HG02798 (cell line): ENCODE results near the gene SIRPA.

Source experiments
- ATAC-seq: cut with Tn5 transposase; IDR thresholded peaks from one replicate; pipeline ENCODE4 v1.9.1; 2021; ENCODE audit warnings: mild to moderate bottlenecking; ENCODE audit not compliant: unreplicated experiment, poor library complexity

Gene SIRPA

DNA sequence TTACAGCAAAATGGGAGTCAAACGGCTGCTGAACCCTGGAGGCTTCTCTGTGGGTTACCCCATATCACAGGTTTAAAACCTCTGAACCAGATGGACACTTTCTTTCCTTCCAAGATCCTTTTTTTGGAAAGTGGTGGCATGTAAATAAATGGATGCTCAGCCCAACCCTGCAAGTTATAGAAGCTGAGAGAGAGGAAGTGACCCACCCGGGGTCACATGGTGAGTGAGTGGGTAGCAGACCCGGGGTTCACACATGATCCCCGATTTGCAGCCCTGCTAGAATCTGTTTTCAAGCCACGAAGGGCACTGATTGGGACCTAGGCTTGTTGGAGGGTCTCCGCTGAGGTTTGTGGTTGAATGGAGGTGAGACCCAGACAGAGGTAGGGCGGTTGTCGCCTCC is 32.0 kb downstream of the SIRPA start:
- ATAC-seq = no peak

DNA sequence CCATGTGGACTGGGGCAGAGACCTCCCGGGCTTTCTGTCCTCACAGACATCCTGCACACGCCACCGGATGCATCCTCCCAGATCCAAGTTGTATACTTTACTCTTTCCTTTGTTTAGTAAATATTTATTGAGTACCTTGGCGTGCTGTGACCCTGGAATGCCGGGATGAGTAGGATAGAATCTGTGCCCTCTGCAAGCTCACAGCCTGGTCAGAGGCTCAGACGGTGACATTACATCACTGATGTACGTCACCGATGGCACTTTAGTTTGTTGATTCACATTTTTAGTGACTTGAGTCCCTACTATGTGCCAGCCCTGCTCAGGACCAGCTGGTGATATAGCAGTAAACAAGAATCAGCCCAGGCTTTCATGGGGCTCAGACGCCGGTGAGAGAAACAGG is 32.9 kb downstream of the SIRPA start:
- no peak for ATAC-seq

DNA sequence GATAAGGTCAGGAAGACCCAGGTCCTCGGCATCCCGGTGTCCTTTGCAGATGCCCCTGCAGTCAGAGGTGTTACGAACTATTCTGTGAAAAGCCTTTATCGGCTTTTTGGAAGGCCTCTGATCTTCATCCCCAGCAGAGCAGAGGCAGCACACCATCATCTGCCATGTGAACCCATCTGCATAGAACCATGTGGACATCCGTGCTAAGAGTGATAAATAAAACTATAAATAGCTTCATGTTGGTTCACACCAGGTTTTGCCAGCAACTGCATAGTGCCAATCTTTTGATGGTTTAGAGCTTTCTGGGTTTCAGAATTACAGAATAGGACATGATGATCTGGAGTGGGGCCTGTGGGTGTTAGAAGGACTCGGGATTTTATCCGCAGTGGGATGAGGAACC is 33.6 kb downstream of the SIRPA start:
- ATAC-seq = no peak

DNA sequence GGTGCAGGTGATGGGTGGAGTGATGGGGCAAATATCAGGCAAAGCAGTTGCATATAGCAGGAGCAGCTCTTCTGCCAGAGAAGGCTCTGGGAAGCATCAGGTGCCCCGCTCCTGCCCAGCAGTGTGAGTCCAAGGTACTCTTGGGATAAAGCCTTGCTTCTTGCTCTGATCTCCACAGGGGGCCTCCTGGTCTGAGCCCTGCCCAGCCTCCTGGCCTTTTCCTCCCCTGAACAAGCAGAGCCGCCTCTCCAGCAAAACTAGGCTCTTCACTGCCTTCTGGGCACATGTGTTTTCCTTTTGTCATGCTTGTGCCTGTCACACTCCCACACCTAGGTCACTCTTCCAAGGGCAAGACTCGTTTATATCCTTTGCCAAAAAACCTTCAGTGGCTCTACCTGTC is 34.3 kb downstream of the SIRPA start:
- no peak for ATAC-seq

DNA sequence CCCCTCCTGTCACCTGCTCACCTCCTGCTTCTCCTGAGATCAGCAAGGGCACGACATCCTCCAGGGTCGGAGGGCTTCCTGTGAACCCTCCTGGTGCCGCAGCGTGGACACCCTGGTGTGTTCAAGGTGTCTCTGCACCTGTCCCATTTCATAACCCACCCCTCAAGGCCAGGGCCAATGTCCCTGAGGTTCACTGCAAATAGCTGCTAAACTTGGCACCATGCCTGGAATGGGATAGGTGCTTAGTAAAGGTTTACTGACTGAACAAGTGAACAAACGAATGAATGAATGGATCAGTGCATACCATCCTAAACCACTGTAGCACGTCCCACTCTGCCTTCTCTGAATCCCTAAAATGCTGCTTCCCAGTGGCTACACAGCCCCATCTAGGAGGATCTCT is 35.0 kb downstream of the SIRPA start:
- ATAC-seq = no peak

DNA sequence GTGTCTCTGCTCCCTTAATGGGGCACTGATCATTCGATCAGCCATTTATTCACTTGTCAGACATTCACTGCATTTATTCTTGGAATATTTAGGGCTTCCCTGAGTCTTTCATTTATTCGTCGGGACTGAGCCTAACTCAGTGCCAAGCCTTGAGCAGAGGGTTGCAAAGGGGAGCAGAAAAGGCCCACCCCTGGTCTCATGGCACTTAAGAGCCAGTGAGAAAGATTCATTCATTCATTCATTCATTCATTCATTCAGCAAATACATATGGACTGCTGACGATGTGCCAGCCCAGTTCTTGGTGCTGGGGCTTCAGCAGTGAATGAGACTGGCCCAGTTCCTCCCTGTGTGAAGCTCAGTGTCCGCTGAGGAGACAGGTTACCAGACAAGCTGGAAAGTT is 36.6 kb downstream of the SIRPA start:
- ATAC-seq = no peak

DNA sequence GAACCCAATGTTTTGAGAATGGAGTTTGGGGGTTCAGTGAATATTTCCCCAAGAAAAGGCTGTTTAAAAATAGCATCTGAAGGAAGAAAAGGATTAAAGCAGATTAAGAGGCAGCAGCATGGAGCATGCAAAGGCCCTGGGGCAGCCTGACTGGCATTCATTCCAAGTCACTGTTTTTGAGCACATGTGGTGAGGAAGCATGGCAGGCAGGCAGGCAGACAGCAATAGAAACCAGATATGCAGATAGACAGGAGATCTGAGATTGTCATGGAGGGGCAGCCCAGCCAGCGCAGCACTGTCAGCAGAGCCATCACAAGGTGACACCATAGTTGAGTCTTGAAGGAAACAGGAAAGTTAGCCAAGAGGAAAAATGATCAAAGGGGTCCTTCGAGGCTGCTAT is 37.8 kb downstream of the SIRPA start:
- ATAC-seq = no peak

DNA sequence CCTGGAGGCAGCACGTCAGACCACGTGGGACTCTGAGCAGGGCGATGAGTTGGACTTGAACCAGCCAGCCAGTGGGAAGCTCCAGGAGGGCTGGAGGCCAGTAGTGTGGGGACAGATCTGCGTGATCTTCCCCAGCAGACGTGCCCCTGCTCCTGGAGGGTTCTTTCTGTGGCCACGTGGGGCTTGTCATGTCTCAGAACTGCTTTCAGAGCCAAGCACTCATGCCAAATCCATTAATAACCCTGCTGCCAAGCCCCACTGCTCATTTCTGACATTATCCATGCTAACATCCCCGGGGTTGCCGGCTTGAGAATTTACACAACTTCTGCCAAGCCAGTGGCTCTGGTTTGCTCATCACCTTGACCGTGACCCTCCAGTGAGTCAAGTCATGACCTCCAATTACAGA is 38.3 kb downstream of the SIRPA start:
- no peak for ATAC-seq

DNA sequence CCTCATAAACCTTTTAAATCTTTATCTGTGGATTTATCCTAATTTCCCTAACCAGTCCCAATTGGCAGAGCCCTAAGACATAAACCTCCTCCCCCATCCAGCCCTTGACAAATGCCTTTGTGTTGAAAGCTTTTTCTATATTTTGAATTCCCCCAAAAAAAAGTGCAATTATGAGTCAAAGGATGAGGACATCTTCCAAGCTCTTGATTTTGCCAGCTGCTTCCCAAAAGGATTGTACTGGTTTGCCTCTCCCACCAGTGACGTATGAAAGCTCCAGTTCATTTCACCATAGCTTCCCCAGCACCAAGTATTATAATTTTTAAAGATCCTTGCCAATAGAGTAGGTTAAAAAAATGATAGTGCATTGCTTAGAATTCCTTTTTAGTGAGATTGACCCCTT is 38.9 kb downstream of the SIRPA start:
- no peak for ATAC-seq

DNA sequence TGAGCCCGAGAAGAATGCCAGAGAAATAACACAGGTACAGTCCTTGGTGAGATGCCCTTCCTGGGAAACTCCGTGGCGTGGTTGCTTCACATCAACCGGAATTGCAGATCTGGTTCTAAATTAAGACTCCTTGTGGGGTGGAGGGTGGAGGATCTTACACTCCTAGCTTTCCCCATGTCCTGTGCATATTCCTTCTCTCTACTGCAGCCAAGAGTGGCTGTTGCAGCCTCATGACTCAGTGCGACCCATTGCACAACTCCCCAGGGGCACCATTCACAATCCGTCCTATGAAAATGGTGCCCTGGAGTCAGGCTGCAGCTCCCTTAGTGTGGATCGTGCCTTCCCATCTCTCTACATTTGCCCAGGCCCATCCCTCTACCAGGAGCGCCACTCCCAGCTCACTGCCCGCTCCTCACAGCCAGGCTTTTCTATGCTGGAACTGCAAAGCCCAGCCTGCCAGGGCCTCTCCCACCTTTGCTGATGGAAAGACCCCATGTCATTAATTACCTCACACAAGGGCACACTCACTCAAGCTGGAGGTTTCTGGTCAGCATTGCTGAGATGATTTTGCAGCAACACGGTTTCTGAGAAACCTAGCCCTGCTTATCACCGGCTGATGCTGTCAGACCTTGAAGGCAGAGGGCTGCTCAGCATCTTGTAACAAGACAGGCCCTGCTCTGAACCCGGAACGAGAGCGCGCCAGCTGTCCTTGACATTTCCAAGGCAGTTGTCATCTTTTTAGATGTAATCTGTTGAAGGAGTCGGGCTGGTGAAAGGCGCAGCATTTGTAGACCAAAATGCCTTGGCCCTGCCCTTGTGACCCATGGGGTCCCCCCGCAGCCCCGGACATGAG is 39.7 kb downstream of the SIRPA start:
- ATAC-seq = no peak

DNA sequence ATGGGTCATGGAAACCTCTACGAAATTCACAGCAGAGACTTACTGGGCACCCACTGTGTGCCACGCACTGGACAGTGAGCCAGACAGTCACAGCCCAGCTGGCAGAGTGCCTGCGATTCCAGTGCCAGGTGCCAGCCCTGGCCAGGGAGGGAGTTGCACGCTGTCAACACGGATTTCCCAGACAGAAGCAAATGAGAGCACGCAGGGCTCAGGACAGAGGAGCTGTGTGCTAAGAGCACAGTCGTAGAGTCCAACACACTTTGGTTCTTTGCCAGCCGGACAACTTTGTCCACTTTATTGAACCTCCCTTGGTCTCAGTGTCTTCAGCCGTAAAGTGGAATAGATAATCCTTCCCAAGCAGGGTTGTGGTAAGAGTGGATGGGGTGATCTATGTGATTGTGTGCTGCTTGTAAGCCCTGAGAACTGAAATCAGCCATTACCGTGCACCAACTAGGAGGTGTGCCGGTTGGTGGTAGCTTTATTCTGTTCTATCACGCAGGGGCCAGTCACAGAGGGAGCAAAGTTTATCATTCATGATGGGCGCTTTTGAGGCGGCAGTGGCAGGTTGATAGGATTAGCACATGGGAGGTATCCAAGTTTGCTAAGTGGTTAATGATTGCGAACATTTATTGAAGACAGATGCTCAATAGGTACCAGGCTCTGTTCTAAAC is 40.6 kb downstream of the SIRPA start:
- ATAC-seq = no peak

DNA sequence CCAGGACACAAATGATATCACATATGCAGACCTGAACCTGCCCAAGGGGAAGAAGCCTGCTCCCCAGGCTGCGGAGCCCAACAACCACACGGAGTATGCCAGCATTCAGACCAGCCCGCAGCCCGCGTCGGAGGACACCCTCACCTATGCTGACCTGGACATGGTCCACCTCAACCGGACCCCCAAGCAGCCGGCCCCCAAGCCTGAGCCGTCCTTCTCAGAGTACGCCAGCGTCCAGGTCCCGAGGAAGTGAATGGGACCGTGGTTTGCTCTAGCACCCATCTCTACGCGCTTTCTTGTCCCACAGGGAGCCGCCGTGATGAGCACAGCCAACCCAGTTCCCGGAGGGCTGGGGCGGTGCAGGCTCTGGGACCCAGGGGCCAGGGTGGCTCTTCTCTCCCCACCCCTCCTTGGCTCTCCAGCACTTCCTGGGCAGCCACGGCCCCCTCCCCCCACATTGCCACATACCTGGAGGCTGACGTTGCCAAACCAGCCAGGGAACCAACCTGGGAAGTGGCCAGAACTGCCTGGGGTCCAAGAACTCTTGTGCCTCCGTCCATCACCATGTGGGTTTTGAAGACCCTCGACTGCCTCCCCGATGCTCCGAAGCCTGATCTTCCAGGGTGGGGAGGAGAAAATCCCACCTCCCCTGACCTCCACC is 42.2 kb downstream of the SIRPA start:
- no peak for ATAC-seq

DNA sequence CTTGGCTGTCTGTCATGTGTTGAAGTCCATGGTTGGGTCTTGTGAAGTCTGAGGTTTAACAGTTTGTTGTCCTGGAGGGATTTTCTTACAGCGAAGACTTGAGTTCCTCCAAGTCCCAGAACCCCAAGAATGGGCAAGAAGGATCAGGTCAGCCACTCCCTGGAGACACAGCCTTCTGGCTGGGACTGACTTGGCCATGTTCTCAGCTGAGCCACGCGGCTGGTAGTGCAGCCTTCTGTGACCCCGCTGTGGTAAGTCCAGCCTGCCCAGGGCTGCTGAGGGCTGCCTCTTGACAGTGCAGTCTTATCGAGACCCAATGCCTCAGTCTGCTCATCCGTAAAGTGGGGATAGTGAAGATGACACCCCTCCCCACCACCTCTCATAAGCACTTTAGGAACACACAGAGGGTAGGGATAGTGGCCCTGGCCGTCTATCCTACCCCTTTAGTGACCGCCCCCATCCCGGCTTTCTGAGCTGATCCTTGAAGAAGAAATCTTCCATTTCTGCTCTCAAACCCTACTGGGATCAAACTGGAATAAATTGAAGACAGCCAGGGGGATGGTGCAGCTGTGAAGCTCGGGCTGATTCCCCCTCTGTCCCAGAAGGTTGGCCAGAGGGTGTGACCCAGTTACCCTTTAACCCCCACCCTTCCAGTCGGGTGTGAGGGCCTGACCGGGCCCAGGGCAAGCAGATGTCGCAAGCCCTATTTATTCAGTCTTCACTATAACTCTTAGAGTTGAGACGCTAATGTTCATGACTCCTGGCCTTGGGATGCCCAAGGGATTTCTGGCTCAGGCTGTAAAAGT is 43.5 kb downstream of the SIRPA start:
- ATAC-seq = no peak

DNA sequence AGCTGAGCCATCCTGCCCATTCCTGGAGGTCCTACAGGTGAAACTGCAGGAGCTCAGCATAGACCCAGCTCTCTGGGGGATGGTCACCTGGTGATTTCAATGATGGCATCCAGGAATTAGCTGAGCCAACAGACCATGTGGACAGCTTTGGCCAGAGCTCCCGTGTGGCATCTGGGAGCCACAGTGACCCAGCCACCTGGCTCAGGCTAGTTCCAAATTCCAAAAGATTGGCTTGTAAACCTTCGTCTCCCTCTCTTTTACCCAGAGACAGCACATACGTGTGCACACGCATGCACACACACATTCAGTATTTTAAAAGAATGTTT is 44.0 kb downstream of the SIRPA start:
- ATAC-seq = no peak

DNA sequence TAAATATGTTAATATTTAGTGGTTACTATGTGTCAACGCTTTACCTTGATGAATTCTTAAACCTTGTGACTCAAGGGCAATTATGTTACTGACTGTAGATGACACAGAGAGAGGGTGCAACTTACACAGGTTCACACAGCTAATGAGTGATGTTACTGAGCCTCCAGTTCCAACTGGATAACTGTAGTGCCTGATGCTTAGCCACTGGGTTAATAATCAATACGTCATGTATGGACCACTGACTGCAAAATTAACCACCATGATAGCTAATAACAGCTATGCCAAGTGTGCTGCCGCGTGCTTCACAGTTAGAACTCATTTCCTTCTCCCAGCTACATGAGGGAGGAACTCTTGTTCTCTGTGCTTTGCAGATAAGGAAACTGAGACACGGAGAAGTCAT is 45.4 kb downstream of the SIRPA start:
- no peak for ATAC-seq

DNA sequence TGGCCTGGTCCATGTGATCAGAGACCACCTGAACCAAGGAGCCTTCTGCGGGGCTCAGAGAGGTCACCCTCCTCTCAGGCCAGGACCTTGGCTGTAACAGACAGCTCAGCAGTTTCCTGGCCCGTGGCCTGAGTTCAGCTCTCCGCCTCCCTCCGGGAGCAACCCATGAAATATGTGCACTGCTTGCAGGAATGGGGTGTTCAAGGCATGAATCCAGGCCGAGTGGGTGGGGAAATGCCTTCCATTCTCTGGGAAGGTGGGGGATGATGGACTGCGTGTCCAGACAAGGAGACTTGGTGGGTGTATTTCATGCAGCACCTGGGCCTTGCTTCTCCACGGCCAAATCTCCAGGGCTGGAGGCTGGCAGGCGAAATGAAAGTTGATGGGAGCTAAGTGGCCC is 46.0 kb downstream of the SIRPA start:
- no peak for ATAC-seq

DNA sequence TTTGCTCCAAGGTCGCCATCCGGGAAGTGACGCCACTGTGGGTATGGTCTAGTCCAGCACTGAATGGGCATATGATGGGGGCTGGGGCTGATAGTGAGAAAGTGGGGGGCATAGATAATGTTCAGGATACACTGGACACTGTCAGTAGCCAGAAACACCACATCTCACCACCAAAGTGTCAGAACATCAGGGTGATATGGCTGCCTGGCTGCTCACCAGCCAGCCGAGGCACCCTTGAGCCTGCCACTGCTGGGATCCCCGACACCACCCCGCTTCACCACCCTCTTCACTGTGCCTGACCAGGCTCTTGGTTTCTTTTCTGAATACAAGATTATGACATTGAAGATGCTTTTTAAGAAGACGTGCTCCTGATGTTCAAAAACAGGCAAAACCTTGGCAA is 46.9 kb downstream of the SIRPA start:
- ATAC-seq = no peak

DNA sequence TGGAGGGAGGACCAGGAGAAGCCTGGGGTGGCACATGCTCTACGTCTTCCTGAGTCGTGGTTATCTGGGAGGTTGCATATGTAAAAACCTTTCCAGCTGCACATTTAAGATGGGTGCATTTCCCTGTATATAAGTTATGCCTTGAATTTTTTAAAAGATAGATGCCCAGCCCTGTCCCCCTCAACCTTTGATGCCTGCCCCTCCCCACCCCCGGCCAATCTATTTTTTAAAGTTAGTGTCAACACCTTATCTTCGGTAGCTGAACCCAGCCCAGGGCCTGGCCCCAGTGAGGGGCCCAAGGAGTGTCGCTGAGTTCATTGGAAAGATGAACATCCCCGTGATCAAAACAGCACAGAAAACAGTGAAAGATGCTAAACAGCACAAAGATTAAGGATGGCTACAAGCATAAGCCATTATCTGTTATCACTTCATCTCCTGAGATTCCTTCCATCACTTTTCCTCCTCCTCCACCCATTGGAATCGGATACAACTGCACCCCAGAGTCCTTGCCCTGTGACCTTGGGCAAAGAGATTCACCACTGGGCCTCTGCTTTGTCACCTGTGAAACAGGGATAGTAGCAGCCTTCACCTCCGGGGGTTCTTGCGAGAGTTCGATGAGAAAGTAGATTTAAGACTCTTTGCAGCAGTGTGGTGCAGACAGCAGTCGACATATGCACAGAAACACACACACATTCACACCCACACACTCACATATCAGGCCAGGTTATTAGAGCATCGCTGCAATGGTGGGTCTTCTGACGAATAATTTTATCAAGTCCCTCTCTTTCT is 47.5 kb downstream of the SIRPA start:
- no peak for ATAC-seq

DNA sequence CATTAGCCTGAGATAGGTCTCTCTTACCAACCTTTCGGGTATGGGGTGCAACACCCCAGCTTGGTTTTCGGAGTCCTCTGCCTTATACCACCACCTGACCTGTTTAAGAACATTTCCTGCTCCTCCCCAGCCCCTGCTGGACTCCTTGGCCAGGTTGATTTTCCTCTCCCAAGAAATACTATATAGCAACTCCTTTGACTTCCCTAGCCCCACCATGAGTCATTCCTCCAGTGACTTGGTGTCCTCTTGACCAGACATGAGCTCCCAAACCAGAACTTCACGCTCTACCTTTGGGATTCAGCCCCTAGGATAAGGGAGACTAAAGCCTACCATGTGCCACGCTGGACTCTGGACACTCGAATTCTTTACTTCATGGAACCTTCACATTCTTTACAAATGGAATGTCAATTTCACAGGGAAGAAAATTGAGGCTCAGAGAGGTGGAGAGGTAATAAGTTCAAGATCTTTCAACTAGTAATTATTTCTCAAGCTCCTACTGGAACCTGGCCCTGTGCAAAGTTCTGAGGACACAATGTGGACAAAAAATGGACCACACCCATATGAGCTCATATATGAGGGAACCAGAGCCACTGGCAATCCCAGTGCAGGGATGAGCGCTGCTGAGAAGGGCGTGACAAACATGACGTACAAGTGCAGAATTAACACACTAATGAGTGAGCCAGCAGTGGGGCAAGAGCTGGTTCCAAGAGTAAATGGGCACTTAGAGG is 48.2 kb downstream of the SIRPA start:
- ATAC-seq = no peak
